HCEC 1CT (cell line): Measurements from ENCODE around the gene MAGEA6.
"Not testable (repeated sequence)": the region's sequence is repeated elsewhere in the genome, so short reads cannot be mapped to it uniquely, and the experiment has no call there.

Source experiments
- DNase-seq: peaks from one replicate; pipeline ENCODE4 v3.0.0-alpha.2; 2017

The MAGEA6 gene

DNA sequence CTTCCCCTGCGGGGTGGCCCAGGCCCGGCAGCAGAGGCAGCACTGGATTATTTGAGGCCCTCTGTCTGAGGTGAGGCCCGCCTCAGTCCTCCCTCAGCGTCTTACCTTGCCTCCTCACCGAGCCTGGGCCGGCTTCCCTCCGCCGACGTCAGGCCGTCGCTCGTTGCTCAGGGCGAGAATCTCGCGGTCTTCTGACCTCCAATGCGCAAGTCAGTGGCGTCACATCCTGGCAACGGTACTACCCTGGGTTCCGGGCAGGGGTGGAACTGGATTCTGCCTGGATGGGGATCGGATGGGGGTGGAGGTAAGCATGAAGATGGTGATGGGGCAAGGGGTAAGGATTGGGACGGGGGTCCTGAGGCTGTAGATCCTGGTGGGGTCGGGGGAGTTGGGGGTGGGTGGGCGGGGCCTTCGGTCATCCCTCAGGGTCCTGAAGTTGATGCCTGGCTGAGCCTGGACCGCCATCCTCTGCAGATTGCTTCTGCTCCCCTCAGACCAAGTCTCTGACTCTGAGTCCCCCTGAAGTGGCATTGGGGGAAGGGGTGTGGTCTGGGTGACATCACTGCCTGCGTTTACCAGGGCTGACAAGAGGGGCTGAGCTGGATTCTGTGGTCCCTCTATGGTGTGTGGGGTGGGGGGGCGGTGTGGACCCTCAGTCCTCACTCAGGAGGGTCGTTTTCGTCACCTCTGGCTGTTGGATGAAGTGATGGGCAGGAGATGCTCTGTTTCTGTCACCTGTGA is at the start of gene MAGEA6:
TSS of gene MAGEA6 (minus strand) at position 141 of the 741 bp plus-strand sequence. CDS start 2,039 bp downstream, outside the sequence.
- not testable (repeated sequence) for DNase-seq

GRCh38 chrX:152819266-152819665 is 49.8 kb upstream of the MAGEA6 start:
- peak; percentile 48 for DNase-seq

GRCh38 chrX:152818356-152818755 is 48.9 kb upstream of the MAGEA6 start:
- no peak for DNase-seq

- DNase-seq = peak; percentile 25
Measured at GRCh38 chrX:152817078-152817764, 47.7 kb upstream of the MAGEA6 start.

DNA sequence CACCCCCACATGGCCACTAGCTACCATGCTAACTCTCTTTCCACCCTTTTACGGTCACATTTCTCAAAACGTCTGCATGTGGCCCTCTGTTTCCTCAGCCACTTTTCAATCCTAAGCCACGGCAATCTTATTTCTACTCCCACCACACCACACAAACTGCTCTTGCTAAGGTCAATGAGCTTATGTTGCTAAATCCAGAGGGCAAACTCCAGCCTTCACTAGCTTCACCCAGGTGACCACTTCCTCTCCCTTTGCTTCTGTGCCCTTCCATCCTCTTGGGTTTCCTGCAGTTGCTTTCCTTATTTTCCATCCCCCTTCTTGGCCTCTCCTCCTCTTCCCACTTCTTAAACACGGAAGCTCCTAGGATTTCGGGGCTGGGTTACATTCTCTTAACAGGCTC is 44.6 kb upstream of the MAGEA6 start:
- DNase-seq = no peak

GRCh38 chrX:152813206-152813605 is 43.7 kb upstream of the MAGEA6 start:
- DNase-seq = no peak

- no peak for DNase-seq
Measured at GRCh38 chrX:152810403-152810802, 40.9 kb upstream of the MAGEA6 start.

DNA sequence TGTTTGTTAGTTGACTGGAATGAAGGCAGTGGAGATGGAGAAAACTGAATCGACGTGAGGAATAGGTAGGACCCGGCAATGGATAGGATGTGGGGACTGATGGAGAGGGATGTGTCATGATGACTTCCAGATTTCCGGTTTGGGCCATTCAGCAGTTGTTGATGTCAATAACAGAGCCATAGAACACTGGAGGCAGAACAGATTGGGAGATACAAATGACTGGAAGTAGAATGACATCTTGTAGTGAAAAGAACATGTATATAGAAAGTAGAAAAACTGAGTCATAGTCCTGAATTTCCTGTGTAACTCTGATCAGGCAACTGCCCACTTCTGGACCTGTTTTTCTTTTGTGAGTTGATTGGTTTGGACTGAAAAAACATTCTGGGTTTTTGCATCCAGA is 36.5 kb upstream of the MAGEA6 start:
- no peak for DNase-seq

- no peak for DNase-seq
Measured at GRCh38 chrX:152798945-152799344, 29.5 kb upstream of the MAGEA6 start.

- not testable (repeated sequence) for DNase-seq
Measured at GRCh38 chrX:152787062-152787461, 17.6 kb upstream of the MAGEA6 start.

DNA sequence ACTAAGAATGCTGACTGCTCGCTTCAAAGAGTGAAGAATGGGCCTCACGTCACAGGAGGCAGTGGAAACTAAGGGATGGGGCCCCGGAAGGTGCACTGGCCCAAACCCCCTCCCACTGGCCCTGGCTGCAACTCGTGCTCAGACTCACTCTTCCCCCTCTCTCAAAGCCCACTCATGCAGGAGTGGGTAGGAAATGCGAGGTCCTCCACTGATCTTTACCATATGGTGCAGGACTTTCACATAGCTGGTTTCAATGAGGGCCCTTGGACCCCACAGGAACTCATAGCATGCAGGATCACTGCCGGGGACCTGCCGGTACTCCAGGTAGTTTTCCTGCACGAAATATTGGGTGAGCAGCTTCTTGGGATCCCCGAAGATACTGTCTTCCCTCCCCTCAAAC is 2.9 kb downstream of the MAGEA6 start:
- not testable (repeated sequence) for DNase-seq

GRCh38 chrX:152761582-152761981 is 7.9 kb downstream of the MAGEA6 start:
- not testable (repeated sequence) for DNase-seq

DNA sequence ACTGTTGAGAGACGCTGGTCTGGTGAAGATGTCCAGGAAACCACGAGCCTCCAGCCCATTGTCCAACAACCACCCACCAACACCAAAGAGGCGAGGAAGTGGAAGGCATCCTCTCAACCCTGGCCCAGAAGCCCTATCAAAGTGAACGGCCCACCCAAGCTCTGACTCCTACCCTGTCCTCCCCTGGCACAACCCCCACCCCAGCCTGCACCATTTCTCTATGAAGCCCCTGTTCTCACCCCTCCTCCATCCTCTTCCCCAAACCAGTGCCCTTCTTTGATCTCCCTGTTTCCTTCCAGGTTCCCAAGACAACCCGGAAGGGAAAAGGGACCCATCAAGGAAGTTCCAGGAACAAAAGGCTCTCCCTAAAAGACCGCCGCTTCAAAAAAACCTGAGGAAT is 9.9 kb downstream of the MAGEA6 start:
- not testable (repeated sequence) for DNase-seq

DNA sequence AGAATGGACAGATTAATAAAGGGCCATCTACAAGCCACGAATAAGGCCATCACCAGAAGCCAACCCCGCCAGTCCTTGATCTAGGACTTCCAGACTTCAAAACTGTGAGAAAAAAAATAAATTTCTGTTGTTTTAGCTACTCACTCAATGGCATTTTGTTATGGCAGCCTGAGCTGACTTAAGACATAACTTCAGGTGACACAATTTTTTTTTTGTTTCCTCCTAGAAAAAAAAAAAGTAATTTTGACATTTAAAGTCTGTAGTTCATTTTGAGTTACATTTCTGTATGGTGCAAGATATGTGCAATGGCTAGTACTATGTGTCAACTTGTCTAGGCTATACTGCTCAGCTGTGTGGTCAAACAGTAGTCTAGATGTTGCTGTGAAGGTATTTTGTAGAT is 10.6 kb downstream of the MAGEA6 start, which contains the start of gene CSAG3:
TSS of gene CSAG3 (plus strand) at position 301 of the 400 bp plus-strand sequence.
- not testable (repeated sequence) for DNase-seq

GRCh38 chrX:152754871-152755270 is 14.6 kb downstream of the MAGEA6 start:
- not testable (repeated sequence) for DNase-seq

GRCh38 chrX:152753686-152754650 is 15.5 kb downstream of the MAGEA6 start, which contains the start of gene MAGEA2:
Gene MAGEA2, minus strand, starts transcription at chrX:152753842. Its CDS starts 2,479 bp downstream, at chrX:152751363.
- not testable (repeated sequence) for DNase-seq

DNA sequence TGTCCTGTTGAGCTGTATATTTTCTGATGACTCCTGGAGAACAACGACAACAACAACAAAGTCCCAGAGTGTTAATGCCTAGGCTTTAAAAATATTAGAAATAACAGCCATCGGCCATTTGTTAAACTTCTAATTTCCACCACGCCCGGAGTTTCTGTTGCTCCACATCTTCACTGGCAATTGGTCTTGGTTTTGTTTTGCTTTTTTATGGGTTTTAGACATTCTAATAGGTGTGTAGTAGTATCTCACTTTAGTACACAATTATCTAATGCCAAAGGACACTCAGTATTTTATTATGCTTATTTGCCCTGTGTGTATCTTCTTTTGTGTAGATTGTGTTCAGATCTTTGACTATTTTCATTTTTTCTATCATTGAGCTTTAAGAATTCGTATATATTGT is 30.9 kb downstream of the MAGEA6 start:
- DNase-seq = no peak

DNA sequence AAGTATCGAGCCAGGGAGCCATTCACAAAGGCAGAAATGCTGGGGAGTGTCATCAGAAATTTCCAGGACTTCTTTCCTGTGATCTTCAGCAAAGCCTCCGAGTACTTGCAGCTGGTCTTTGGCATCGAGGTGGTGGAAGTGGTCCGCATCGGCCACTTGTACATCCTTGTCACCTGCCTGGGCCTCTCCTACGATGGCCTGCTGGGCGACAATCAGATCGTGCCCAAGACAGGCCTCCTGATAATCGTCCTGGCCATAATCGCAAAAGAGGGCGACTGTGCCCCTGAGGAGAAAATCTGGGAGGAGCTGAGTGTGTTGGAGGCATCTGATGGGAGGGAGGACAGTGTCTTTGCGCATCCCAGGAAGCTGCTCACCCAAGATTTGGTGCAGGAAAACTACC is 33.0 kb downstream of the MAGEA6 start:
- not testable (repeated sequence) for DNase-seq

DNA sequence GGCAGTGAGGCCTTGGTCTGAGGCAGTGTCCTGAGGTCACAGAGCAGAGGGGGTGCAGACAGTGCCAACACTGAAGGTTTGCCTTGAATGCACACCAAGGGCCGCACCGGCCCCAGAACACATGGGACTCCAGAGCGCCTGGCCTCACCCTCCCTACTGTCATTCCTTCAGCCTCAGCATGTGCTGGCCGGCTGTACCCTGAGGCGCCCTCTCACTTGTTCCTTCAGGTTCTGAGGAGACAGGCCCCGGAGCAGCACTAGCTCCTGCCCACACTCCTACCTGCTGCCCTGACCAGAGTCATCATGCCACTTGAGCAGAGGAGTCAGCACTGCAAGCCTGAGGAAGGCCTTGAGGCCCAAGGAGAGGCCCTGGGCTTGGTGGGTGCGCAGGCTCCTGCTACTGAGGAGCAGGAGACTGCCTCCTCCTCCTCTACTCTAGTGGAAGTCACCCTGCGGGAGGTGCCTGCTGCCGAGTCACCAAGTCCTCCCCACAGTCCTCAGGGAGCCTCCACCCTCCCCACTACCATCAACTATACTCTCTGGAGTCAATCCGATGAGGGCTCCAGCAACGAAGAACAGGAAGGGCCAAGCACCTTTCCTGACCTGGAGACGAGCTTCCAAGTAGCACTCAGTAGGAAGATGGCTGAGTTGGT is 33.5 kb downstream of the MAGEA6 start:
- no peak for DNase-seq

- DNase-seq = no peak
Measured at GRCh38 chrX:152735101-152735500, 34.4 kb downstream of the MAGEA6 start.

- DNase-seq = not testable (repeated sequence)
Measured at GRCh38 chrX:152734143-152734858, 35.2 kb downstream of the MAGEA6 start.
